Subcutaneous abdominal adipose tissue (tissue), 5 donors: ENCODE measurements around the gene ILDR1.
A peak's percentile ranks its signal among the peaks of the same experiment; 100 is the strongest.

Experiments
- H3K27ac ChIP-seq: one replicate; pipeline ENCODE4 v1.7.0; 2013; ENCODE audit warnings: low read depth, mild to moderate bottlenecking, inconsistent platforms, low read length, moderate library complexity
- H3K27me3 ChIP-seq, 5 donors: one replicate each; pipeline ENCODE4 v1.7.0; 2013; ENCODE audit warnings: low read length in 5 of 5, inconsistent platforms in 1 of 5; ENCODE audit not compliant: control insufficient read depth in 5 of 5, insufficient read depth in 4 of 5
- H3K36me3 ChIP-seq, 5 donors: one replicate each; pipeline ENCODE4 v1.7.0; 2013; ENCODE audit warnings: low read length in 5 of 5; ENCODE audit not compliant: control insufficient read depth in 5 of 5, insufficient read depth in 5 of 5
- H3K4me1 ChIP-seq, 5 donors: one replicate each; pipeline ENCODE4 v1.7.0; 2013; ENCODE audit warnings: low read length in 5 of 5, mild to moderate bottlenecking in 3 of 5, moderate library complexity in 1 of 5; ENCODE audit not compliant: control insufficient read depth in 5 of 5, insufficient read depth in 5 of 5
- H3K4me3 ChIP-seq, 5 donors: one replicate each; pipeline ENCODE4 v1.7.0; 2013; ENCODE audit warnings: low read length in 5 of 5, low read depth in 1 of 5
- H3K9ac ChIP-seq, 5 donors: one replicate each; pipeline ENCODE4 v1.7.0; 2013; ENCODE audit warnings: low read length in 5 of 5, mild to moderate bottlenecking in 4 of 5, moderate library complexity in 3 of 5
- H3K9me3 ChIP-seq, 5 donors: one replicate each; pipeline ENCODE4 v1.7.0; 2013; ENCODE audit warnings: low read length in 5 of 5; ENCODE audit not compliant: control insufficient read depth in 5 of 5
- donor health status: healthy.
- donor health status: healthy.
- donor health status: healthy.
- donor health status: healthy.
- donor health status: healthy.

ILDR1 gene

DNA sequence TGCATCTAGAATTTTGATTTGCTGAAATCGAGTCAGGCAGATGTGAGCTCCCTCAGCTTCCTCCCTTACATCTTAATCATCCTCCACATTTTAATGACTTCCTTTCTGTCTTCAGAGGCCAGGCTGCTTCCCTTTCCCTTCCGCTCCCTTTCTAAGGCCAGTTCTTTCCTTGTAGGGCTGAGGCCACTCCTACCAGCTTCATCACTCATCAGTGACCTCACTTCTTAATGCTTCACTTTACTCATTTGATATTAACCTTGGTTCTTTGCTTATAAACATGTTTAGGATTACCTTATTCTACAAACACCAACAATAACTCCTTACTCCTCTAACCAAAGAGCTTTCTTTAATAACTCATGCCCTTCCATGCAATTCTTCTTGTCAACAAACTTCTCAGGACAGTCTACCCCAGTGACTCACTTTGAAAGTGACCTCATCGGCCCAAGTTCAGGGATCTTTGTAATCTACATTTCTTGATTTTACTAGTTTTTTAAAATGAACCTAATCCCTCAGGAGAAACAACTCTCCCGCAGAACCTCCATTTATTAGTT is 23.9 kb downstream of the ILDR1 start:
- Histone ChIP-seq H3K36me3 (no peaks in the 10 kb centered on the region), H3K9ac (no peak overlapping the region), H3K27me3 (peaks cover 0 to 5% (median 0%) of the 10 kb centered on the region in 5 donors), H3K4me3 (no peak overlapping the region), H3K9me3 (no peaks in the 10 kb centered on the region), H3K27ac (peak overlapping the region; percentile 25), H3K4me1 (peaks cover 0 to 33% (median 19%) of the 10 kb centered on the region in 5 donors)

DNA sequence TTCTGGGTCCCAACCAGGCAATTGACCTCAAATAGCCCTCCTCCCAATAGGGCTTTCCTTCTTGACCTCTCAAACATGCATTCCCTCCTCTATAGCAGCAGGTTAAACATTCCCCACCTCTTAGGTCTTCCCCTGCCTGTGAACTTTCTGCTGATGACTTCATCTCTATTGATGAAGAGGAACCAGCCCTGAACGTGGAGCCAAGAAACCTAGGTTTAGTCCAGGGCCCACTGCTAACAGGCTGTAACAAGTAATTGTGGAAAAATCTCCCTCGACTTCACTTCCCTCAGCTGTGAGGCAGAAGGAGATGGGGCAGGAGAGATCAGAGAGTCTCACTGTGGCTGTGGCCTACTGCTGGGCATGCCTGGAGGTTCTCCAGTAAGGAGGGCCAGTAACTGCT is 24.7 kb downstream of the ILDR1 start:
- Histone ChIP-seq H3K27me3 (peaks cover 0 to 5% (median 0%) of the 10 kb centered on the region in 5 donors), H3K4me1 (peaks cover 0 to 33% (median 19%) of the 10 kb centered on the region in 5 donors), H3K4me3 (no peak overlapping the region), H3K36me3 (no peaks in the 10 kb centered on the region), H3K9ac (no peak overlapping the region), H3K27ac (peak overlapping the region; percentile 25), H3K9me3 (no peaks in the 10 kb centered on the region)

- Histone ChIP-seq H3K27me3 (peaks cover 0 to 5% (median 0%) of the 10 kb centered on the region in 5 donors), H3K27ac (no peak overlapping the region), H3K4me1 (peaks cover 0 to 33% (median 19%) of the 10 kb centered on the region in 5 donors), H3K36me3 (no peaks in the 10 kb centered on the region), H3K9me3 (no peaks in the 10 kb centered on the region), H3K9ac (no peak overlapping the region), H3K4me3 (no peak overlapping the region)
Observed at GRCh38 chr3:121996441-121996840, 25.6 kb downstream of the ILDR1 start.

DNA sequence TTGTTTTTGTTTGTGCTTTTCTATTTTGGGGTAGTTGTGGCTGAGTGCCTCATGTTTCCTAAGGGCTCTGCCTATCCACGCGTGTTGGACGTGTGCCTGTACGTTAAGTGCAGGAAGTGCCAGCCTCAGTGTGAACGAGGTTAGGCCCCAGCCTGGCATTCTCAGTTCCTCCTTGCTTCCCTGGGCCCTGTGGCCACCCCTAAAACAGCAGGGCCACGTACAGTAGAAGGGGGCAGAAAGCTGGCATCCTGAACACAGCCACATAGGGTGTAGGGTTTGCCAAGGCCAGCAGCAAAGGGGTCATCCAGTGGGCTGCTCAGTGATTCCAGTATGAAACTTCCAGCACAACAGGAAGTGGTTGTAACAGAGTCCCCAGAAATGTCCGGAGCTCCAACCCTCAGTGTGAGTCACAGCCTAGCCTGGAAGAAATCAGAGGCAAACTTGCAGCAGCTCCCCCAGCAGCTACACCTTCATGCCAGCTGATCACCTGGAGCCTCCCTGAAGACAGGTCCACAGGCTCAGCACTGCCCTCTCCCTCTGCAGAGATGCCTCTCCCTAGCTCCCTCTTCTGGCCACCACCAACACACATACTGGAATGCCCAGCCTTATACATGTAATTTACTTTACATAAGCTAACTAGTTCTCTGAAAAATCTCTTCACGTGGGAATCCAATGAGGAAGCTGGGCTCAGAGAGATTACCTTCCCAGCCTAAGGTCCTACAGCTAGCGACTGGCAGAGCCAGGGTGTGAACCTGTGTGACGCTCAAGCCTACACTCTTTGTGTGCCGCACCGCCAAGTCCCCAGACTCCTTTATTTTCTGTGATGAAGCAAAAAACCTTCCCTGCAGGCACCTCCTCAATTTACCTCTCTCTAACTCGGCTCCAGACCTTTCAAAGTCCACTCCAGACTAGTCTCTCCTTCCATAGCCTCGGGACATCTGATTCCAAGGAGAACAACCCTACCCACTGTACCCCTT is 26.6 kb downstream of the ILDR1 start:
- Histone ChIP-seq H3K27me3 (no peaks in the 10 kb centered on the region), H3K9ac (no peak overlapping the region), H3K4me1 (peaks cover 0 to 33% (median 19%) of the 10 kb centered on the region in 5 donors), H3K36me3 (no peaks in the 10 kb centered on the region), H3K9me3 (no peaks in the 10 kb centered on the region), H3K4me3 (no peak overlapping the region), H3K27ac (no peak overlapping the region)

DNA sequence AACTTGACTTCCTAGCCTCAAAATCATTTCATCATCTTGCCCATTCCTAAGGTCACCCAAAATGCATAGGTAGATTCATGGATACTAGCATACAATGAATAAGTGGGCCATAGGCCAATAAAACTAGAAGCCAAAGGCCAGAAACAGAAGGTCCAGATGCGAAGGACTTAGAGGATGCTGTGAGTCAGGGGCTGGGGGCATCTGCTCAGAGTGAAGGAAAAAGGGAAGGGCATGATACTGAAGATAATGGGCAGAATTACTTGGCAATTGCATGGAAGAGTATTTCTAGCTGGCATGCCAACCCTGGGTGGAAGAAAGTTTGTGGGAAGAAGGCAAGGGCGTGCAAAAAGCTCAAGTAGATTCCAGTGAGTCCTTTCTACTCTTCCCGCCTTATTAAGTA is 27.5 kb downstream of the ILDR1 start:
- Histone ChIP-seq H3K4me1 (peaks cover 0 to 33% (median 19%) of the 10 kb centered on the region in 5 donors), H3K27me3 (no peaks in the 10 kb centered on the region), H3K4me3 (no peak overlapping the region), H3K9ac (no peak overlapping the region), H3K36me3 (no peaks in the 10 kb centered on the region), H3K27ac (no peak overlapping the region), H3K9me3 (no peaks in the 10 kb centered on the region)

DNA sequence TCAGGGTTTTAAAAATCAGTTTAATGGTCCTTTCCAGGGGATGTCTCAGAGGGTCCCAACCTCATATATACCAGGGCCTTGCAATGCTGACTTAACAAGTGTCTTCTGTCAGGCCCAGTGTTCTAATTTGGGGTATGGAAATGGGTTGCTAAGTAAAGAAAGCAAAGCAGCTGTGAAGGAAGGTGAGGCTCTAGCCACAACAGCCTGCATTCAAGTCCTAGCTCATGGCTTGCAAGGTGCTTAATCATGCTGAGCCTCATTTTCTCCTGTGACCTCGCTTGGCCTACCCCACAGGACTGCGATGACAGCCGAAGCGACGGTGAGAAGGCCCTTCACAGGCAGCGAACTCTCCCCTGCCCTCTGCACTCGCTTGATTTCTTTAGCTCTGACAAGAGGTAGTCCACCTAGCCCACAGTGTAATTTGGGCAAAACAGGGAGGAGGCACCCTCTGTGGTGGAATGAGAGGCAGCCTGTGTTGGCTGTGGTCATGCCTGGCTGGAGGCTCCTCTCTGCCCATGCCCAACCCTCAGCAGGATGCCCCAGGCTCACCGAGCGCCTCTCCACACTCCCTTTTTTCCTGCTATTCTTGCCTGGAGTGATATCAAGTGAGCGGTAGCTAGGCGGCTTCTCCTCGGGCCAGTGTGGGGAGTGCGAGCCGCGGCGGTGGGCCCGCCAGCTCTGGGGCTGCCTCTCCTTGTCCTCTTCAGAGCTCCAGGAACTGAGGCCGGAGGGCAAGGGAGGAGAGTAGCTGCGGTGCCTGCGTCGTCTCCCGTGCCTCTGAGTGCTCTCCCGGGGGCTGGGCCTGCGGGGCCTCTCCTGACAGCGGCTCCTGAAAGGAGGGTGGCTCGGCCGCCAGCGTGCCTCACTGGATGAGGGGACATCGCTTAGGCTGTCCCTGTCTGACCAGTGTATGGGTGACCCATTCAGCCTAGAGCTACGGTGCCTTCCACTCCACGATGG is 29.2 kb downstream of the ILDR1 start:
- Histone ChIP-seq H3K27me3 (no peaks in the 10 kb centered on the region), H3K27ac (no peak overlapping the region), H3K4me1 (peaks cover 0 to 28% (median 15%) of the 10 kb centered on the region in 5 donors), H3K9ac (no peak overlapping the region), H3K4me3 (no peak overlapping the region), H3K36me3 (no peaks in the 10 kb centered on the region), H3K9me3 (no peaks in the 10 kb centered on the region)

DNA sequence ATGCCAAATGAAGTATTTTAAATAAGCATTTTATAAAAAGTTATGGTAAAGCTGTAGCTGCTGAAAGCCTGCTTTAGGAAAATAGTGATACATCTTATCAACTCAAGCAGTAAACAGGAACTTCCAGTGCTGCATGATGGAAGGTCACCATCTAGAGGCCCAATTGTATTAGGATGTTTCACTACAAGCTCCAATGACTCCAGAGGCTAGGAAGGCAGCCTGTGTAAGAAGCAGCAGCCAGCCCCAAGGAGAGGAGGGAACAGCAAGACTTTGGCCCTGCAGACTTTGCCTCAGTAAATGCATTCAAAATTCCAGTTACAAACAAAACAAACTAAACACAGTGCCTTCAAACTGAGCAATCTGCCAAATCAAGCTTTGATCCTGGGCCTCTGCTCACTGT is 32.1 kb downstream of the ILDR1 start:
- no peaks in the 10 kb centered on the region for H3K9me3 ChIP-seq
- no peak overlapping the region for H3K4me3 ChIP-seq
- H3K4me1 ChIP-seq, result peaks cover 0 to 4% (median 0%) of the 10 kb centered on the region in 5 donors
- H3K27ac ChIP-seq, result no peak overlapping the region
- H3K9ac ChIP-seq, result no peak overlapping the region
- no peaks in the 10 kb centered on the region for H3K27me3 ChIP-seq
- no peaks in the 10 kb centered on the region for H3K36me3 ChIP-seq

DNA sequence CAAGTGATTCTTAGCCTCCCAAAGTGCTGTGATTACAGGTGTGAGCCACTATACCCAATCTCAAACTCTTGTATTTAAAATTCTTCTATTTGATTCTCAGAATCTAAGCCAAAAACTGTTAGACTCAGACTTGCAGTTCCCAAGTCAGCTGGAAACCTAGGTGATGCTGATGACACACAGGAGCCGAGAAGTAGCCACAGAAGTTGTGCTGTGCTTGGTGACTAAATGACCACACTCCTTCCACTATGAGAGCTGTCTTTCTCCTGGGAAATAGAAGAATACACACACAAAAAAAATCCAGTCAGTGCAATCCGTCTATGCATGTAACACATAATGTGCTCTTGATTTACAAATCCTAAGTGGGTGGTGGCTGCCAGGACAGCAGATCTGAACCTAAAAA is 33.9 kb downstream of the ILDR1 start:
- H3K27me3 ChIP-seq, result no peaks in the 10 kb centered on the region
- H3K36me3 ChIP-seq, result no peaks in the 10 kb centered on the region
- H3K4me3 ChIP-seq, result no peak overlapping the region
- H3K9me3 ChIP-seq, result peaks cover 0 to 13% (median 7%) of the 10 kb centered on the region in 5 donors
- H3K27ac ChIP-seq, result no peak overlapping the region
- no peaks in the 10 kb centered on the region for H3K4me1 ChIP-seq
- no peak overlapping the region for H3K9ac ChIP-seq

- no peak overlapping the region for H3K4me3 ChIP-seq
- H3K27ac ChIP-seq, result no peak overlapping the region
- H3K4me1 ChIP-seq, result no peaks in the 10 kb centered on the region
- no peaks in the 10 kb centered on the region for H3K36me3 ChIP-seq
- H3K9me3 ChIP-seq, result peaks cover 0 to 13% (median 8%) of the 10 kb centered on the region in 5 donors
- H3K27me3 ChIP-seq, result no peaks in the 10 kb centered on the region
- H3K9ac ChIP-seq, result no peak overlapping the region
Observed at GRCh38 chr3:121985846-121986245, 36.2 kb downstream of the ILDR1 start.
